Trophoblast cell (in vitro differentiated cells and primary cell): ENCODE results near the gene MAP2K5.

Source experiments
- DNase-seq, 2 donors: peaks; one replicate each; pipeline ENCODE4 v3.0.0-alpha.2; 2016
- H2AFZ ChIP-seq: 2 replicates; pipeline ENCODE4 v1.6.1; 2013; ENCODE audit warnings: low read length, moderate library complexity, mild to moderate bottlenecking; ENCODE audit not compliant: insufficient read depth, poor library complexity
- H2AK5ac ChIP-seq: 2 replicates; pipeline ENCODE4 v1.6.1; 2013; ENCODE audit warnings: mild to moderate bottlenecking, low read length
- H2BK120ac ChIP-seq: 2 replicates; pipeline ENCODE4 v1.6.1; 2013; ENCODE audit warnings: low read length, mild to moderate bottlenecking, moderate library complexity; ENCODE audit not compliant: insufficient read depth, poor library complexity
- H2BK12ac ChIP-seq: 2 replicates; pipeline ENCODE4 v1.6.1; 2013; ENCODE audit warnings: mild to moderate bottlenecking, low read length, moderate library complexity
- H2BK5ac ChIP-seq: 2 replicates; pipeline ENCODE4 v1.6.1; 2013; ENCODE audit warnings: low read length, low read depth, moderate library complexity, mild to moderate bottlenecking; ENCODE audit not compliant: poor library complexity
- H3K14ac ChIP-seq: 2 replicates; pipeline ENCODE4 v1.6.1; 2013; ENCODE audit warnings: mild to moderate bottlenecking, low read length
- H3K18ac ChIP-seq: 2 replicates; pipeline ENCODE4 v1.6.1; 2013; ENCODE audit warnings: mild to moderate bottlenecking, low read length
- H3K23ac ChIP-seq: 2 replicates; pipeline ENCODE4 v1.6.1; 2013; ENCODE audit warnings: low read length
- H3K27ac ChIP-seq: 2 replicates; pipeline ENCODE4 v1.5.1; 2013; ENCODE audit warnings: low read depth, mild to moderate bottlenecking, inconsistent platforms, low read length, moderate library complexity
- H3K27me3 ChIP-seq: 2 replicates; pipeline ENCODE4 v1.6.1; 2013; ENCODE audit warnings: inconsistent platforms, mild to moderate bottlenecking, low read length, moderate library complexity; ENCODE audit not compliant: insufficient read depth
- H3K36me3 ChIP-seq, 2 experiments: 1 replicate in 1 of 2; 2 replicates in 1 of 2; pipeline ENCODE4 v1.6.1; 2013; ENCODE audit warnings: low read length in 2 of 2, mild to moderate bottlenecking in 2 of 2, moderate library complexity in 1 of 2; ENCODE audit not compliant: insufficient read depth in 2 of 2, control insufficient read depth in 1 of 2
- H3K4ac ChIP-seq: 2 replicates; pipeline ENCODE4 v1.6.1; 2013; ENCODE audit warnings: low read depth, mild to moderate bottlenecking, low read length, moderate library complexity
- H3K4me1 ChIP-seq, 2 experiments: 1 replicate in 1 of 2; 2 replicates in 1 of 2; pipeline ENCODE4 v1.6.1; 2013; ENCODE audit warnings: low read length in 2 of 2, mild to moderate bottlenecking in 2 of 2, moderate library complexity in 1 of 2; ENCODE audit not compliant: insufficient read depth in 2 of 2, control insufficient read depth in 1 of 2
- H3K4me2 ChIP-seq: 2 replicates; pipeline ENCODE4 v1.6.1; 2013; ENCODE audit warnings: inconsistent platforms, mild to moderate bottlenecking, low read length, moderate library complexity
- H3K4me3 ChIP-seq: 2 replicates; pipeline ENCODE4 v1.5.1; 2013; ENCODE audit warnings: mild to moderate bottlenecking, low read depth, low read length, inconsistent platforms
- H3K79me1 ChIP-seq: one replicate; pipeline ENCODE4 v1.6.1; 2013; ENCODE audit warnings: low read length
- H3K79me2 ChIP-seq: 2 replicates; pipeline ENCODE4 v1.6.1; 2013; ENCODE audit warnings: low read length, mild to moderate bottlenecking; ENCODE audit not compliant: control insufficient read depth, insufficient read depth, poor library complexity
- H3K9ac ChIP-seq: 2 replicates; pipeline ENCODE4 v1.6.1; 2013; ENCODE audit warnings: mild to moderate bottlenecking, low read length
- H3K9me3 ChIP-seq: 2 replicates; pipeline ENCODE4 v1.6.1; 2013; ENCODE audit warnings: low read depth, mild to moderate bottlenecking, control low read depth, inconsistent platforms, low read length; ENCODE audit not compliant: insufficient read depth
- H4K12ac ChIP-seq: 2 replicates; pipeline ENCODE4 v1.6.1; 2013; ENCODE audit warnings: low read depth, mild to moderate bottlenecking, low read length, moderate library complexity
- H4K8ac ChIP-seq: 2 replicates; pipeline ENCODE4 v1.6.1; 2013; ENCODE audit warnings: low read depth, mild to moderate bottlenecking, low read length, moderate library complexity
- H4K91ac ChIP-seq: one replicate; pipeline ENCODE4 v1.6.1; 2013; ENCODE audit warnings: low read depth, mild to moderate bottlenecking, low read length, moderate library complexity
- WGBS: extraction: QIAGEN DNeasy Blood & Tissue Kit; methylation state at CpG from one replicate; pipeline ENCODE4 v1.1.7; 2013; ENCODE audit warnings: missing lambda C conversion rate; ENCODE audit not compliant: insufficient read length, insufficient coverage; ENCODE audit errors: extremely low coverage; 5-methylcytosine and 5-hydroxymethylcytosine counted together

MAP2K5 gene

GRCh38 chr15:67545864-67546263, 3.4 kb downstream of the MAP2K5 start:
- WGBS, result no CpG with 5 or more reads among the region's 3 CpGs
- Histone ChIP-seq H3K14ac (no peak overlapping the region), H4K91ac (no peak overlapping the region), H4K8ac (no peak overlapping the region), H3K79me1 (peaks cover 4% of the 10 kb centered on the region), H3K9ac (no peak overlapping the region), H3K4me3 (no peak overlapping the region), H3K23ac (no peak overlapping the region), H3K27me3 (no peaks in the 10 kb centered on the region), H3K36me3 (peaks cover 3 to 6% of the 10 kb centered on the region in 2 experiments), H3K9me3 (no peaks in the 10 kb centered on the region), H2AK5ac (no peak overlapping the region), H3K27ac (no peak overlapping the region), H3K4me1 (peaks cover 7 to 11% of the 10 kb centered on the region in 2 experiments), H3K18ac (no peak overlapping the region), H2BK120ac (no peak overlapping the region), H3K4ac (no peak overlapping the region), H3K4me2 (no peak overlapping the region), H4K12ac (no peak overlapping the region), H2AFZ (no peak overlapping the region), H3K79me2 (peaks cover 4% of the 10 kb centered on the region), H2BK12ac (no peak overlapping the region), H2BK5ac (no peak overlapping the region)
- no peak for DNase-seq

GRCh38 chr15:67547064-67547463, 4.6 kb downstream of the MAP2K5 start:
- no peak overlapping the region for H2AFZ ChIP-seq
- H2BK12ac ChIP-seq, result no peak overlapping the region
- H3K23ac ChIP-seq, result no peak overlapping the region
- H3K27me3 ChIP-seq, result no peaks in the 10 kb centered on the region
- no peak overlapping the region for H4K91ac ChIP-seq
- H3K4me1 ChIP-seq, result peaks cover 6 to 7% of the 10 kb centered on the region in 2 experiments
- no peaks in the 10 kb centered on the region for H3K9me3 ChIP-seq
- no peak overlapping the region for H4K12ac ChIP-seq
- H2BK5ac ChIP-seq, result no peak overlapping the region
- no peak overlapping the region for H3K4ac ChIP-seq
- no peak overlapping the region for H3K4me3 ChIP-seq
- H3K36me3 ChIP-seq, result peaks cover 3 to 6% of the 10 kb centered on the region in 2 experiments
- H3K18ac ChIP-seq, result no peak overlapping the region
- no peak overlapping the region for H3K14ac ChIP-seq
- no peak overlapping the region for H4K8ac ChIP-seq
- H2BK120ac ChIP-seq, result no peak overlapping the region
- WGBS, result no CpG with 5 or more reads among the region's 2 CpGs
- H3K79me2 ChIP-seq, result peaks cover 4% of the 10 kb centered on the region
- no peak overlapping the region for H3K27ac ChIP-seq
- H3K9ac ChIP-seq, result no peak overlapping the region
- H3K4me2 ChIP-seq, result no peak overlapping the region
- no peak for DNase-seq
- peaks cover 4% of the 10 kb centered on the region for H3K79me1 ChIP-seq
- H2AK5ac ChIP-seq, result no peak overlapping the region

DNA sequence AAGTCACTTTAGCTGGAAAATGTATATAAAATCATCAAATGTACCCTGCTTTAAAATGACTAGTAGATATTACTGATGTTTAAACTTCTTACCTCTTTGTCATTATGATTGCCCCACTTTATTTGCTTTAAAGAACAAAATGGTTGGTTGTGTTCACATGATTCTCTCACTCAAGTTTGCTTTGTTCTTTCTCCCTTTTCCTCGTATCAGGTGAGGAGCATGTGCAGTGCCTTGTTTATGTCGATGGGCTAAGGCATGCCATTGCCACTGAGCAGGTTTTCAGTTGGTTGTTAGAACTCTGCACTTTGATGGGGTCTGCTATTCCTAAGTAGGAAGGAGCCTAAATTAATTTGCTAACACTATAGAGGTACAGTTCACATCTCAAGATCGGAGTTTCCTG, 5.3 kb downstream of the MAP2K5 start:
- Histone ChIP-seq H3K79me2 (no peaks in the 10 kb centered on the region), H2AK5ac (no peak overlapping the region), H3K9me3 (no peaks in the 10 kb centered on the region), H3K18ac (no peak overlapping the region), H2AFZ (no peak overlapping the region), H2BK120ac (no peak overlapping the region), H3K4me2 (no peak overlapping the region), H3K79me1 (no peaks in the 10 kb centered on the region), H3K4ac (no peak overlapping the region), H3K4me1 (peaks cover 6 to 7% of the 10 kb centered on the region in 2 experiments), H3K4me3 (no peak overlapping the region), H3K27me3 (no peaks in the 10 kb centered on the region), H3K14ac (no peak overlapping the region), H3K27ac (no peak overlapping the region), H4K91ac (no peak overlapping the region), H3K9ac (no peak overlapping the region), H4K8ac (no peak overlapping the region), H2BK12ac (no peak overlapping the region), H2BK5ac (no peak overlapping the region), H4K12ac (no peak overlapping the region), H3K36me3 (peaks cover 3 to 6% of the 10 kb centered on the region in 2 experiments), H3K23ac (no peak overlapping the region)
- no CpG with 5 or more reads among the region's 3 CpGs for WGBS
- no peak for DNase-seq

DNA sequence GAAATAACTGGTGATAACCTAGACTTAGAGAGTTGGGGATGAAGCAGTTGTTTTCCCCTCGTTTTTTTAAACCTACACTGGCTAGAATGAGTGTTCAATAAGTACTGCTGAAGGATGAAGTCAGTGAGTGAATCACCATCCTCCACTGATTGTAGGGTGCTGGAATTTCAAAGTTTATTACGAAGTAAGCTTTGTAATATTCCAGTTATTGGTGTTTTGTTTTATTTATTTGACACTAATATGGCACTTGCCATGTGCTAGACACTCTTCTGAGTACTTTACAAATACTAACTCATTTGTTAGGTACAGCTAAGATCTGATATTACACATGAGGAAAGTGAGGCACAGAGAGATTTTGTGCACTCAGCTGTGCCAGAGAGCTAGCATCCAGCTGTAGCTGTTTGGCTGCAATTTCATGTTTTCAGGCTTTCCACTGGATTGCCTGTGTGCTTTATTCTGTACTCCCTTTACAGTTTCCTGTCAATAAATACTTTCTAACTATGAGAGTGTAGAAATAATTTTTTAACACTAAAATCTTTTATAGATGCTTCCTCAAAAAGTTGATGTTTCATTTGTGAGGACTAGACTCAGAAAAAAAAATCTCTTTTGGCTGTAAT, 5.8 kb downstream of the MAP2K5 start:
- no peak overlapping the region for H3K4me3 ChIP-seq
- no peak overlapping the region for H2BK12ac ChIP-seq

More for the DNA sequence above, 5.8 kb downstream of the MAP2K5 start:
- H2AFZ ChIP-seq, result no peak overlapping the region
- H3K18ac ChIP-seq, result no peak overlapping the region
- no peaks in the 10 kb centered on the region for H3K9me3 ChIP-seq
- peaks cover 2 to 3% of the 10 kb centered on the region in 2 experiments for H3K4me1 ChIP-seq
- no peaks in the 10 kb centered on the region for H3K79me2 ChIP-seq
- no peak overlapping the region for H2BK5ac ChIP-seq
- no peak overlapping the region for H3K23ac ChIP-seq
- no peak overlapping the region for H4K12ac ChIP-seq
- H3K4ac ChIP-seq, result no peak overlapping the region
- H3K36me3 ChIP-seq, result peaks cover 3 to 6% of the 10 kb centered on the region in 2 experiments
- H3K27ac ChIP-seq, result no peak overlapping the region
- H2BK120ac ChIP-seq, result no peak overlapping the region
- no peak overlapping the region for H3K4me2 ChIP-seq
- DNase-seq, result no peak
- H2AK5ac ChIP-seq, result no peak overlapping the region
- no peak overlapping the region for H4K8ac ChIP-seq
- H3K14ac ChIP-seq, result no peak overlapping the region
- H4K91ac ChIP-seq, result no peak overlapping the region
- no CpG with 5 or more reads among the region's 2 CpGs for WGBS
- H3K79me1 ChIP-seq, result no peaks in the 10 kb centered on the region
- H3K9ac ChIP-seq, result no peak overlapping the region
- H3K27me3 ChIP-seq, result no peaks in the 10 kb centered on the region
